GM19328 (cell line): ENCODE data around the gene SELENOO.
A peak's percentile ranks its signal among the peaks of the same experiment; 100 is the strongest.

Experiments used
- ATAC-seq: cut with Tn5 transposase; IDR thresholded peaks from one replicate; pipeline ENCODE4 v1.9.1; 2021; ENCODE audit warnings: mild to moderate bottlenecking, moderate library complexity; ENCODE audit not compliant: unreplicated experiment

The SELENOO gene

GRCh38 chr22:50232481-50233151 is 31.8 kb downstream of the SELENOO start:
- ATAC-seq: no peak

- no peak for ATAC-seq
Observed at GRCh38 chr22:50233223-50233622, 32.4 kb downstream of the SELENOO start.

GRCh38 chr22:50236731-50237409 is 36.1 kb downstream of the SELENOO start:
- no peak for ATAC-seq

DNA sequence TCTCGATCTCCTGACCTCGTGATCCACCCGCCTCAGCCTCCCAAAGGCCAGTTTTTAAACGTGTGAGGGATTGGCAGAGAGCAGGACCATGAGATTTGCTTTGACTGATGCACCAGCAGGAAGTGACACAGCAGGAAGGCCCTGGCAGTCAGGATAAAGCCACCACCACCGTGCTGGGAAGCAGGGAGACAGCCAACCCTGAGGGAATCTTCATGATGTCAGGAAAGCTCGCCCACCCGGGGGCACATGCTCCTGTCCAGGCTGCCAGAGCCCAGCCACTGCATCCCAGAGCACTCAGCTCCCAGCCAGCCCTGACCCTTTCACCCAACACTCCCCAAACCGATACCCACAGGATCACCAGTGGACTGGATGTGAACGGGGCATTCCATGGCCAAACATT is 37.9 kb downstream of the SELENOO start:
- ATAC-seq: no peak

DNA sequence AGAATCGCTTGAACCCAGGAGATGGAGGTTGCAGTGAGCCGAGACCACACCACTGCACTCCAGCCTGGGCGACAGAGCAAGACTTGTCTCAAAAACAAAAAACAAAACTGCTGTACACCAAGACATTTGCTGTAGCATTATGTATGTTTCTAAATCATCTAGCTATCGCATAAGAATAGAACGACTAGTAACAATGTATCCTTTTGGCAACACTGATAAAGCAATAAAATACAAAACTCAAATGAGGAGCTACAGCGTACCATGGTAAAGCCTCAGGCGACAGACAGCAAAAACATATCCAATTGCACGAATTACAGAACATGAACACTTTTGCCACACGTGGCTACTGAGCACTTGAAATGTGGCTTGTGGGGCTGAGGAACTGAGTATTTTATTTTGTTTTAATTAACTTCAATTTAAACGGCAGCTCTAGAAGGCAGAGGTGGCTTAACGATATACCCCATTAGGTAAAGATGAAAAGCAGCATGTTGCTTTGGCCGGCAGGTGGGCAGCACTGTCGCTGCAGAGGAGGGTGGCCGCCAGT is 41.7 kb downstream of the SELENOO start:
- ATAC-seq: no peak

DNA sequence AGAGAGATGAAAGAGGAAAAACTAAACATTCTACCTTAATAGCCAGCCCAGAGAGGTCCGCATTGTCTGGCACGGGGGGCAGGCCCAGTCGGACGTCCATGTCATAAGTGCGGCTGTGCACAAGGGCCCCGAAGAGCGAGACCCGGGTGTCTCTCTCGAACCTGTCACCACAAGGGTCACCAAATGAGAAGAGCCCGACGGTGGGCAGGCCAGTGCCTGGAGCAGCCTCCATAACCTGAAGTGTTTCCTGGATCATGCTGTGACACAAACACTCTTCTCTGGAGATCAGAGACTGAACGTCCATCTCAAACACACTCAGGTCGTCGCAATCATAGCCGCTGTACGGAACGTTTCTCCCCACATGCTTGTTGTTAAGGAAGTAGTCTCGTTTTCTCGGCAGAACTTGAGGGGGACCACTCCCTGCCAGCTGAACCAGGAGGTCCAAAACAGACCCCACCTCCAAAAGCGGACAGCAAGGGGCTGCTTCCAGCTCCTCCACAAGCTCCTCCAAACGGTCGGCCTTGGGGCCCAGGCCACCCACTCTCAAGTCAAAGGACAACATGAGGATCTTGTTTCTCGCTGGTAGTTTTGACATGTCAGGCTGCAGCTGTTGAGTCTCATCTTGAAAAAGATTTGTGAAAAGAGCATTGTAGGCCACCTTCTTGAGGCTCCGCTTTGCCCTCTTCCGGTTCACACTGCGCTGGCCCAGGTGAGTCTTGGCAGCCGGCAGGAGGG is 43.0 kb downstream of the SELENOO start:
- ATAC-seq: no peak

DNA sequence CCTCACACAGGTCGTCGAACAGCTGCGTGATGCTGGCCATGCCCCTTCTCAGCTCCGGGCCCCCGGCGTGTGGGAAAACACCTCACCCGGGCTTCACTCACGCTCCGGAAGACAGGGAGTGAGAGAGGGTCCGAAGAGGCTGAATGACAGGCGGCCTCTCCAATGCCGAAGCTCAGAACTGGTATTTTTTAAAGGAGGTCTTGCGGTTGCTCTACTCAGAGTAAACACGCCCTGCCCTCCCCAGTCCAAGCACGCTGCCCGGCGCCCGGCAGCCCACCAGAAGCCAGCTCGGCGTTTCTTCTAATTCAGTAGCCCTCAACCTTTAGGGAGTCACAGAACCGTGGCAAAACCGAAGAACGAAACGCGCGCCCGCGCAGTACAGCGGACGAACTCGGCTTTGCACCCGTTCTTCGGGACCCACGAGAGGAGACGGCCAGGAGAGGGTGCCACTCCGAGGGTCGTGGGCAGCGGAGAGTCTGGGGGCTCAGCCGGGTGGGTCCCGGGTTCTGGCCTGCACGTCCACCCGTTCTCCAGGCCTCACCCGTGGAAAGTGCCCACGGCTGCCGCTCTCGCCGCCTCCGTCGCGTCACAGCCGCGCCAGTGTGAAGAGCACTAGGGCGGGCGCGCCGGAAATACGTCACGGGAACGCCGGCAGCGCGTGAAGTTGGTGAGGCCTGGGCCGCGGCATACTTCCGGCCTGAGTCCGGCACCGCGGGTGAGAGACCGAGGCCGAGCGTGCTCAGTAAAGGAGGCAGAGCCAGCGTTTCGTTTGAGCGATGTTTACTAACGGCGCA is 43.8 kb downstream of the SELENOO start, which contains the start of gene TUBGCP6:
TUBGCP6 (minus strand) TSS at position 604 of the 794 bp plus-strand sequence; CDS start at position 40, 564 bp downstream.
- peak; percentile 66 for ATAC-seq

DNA sequence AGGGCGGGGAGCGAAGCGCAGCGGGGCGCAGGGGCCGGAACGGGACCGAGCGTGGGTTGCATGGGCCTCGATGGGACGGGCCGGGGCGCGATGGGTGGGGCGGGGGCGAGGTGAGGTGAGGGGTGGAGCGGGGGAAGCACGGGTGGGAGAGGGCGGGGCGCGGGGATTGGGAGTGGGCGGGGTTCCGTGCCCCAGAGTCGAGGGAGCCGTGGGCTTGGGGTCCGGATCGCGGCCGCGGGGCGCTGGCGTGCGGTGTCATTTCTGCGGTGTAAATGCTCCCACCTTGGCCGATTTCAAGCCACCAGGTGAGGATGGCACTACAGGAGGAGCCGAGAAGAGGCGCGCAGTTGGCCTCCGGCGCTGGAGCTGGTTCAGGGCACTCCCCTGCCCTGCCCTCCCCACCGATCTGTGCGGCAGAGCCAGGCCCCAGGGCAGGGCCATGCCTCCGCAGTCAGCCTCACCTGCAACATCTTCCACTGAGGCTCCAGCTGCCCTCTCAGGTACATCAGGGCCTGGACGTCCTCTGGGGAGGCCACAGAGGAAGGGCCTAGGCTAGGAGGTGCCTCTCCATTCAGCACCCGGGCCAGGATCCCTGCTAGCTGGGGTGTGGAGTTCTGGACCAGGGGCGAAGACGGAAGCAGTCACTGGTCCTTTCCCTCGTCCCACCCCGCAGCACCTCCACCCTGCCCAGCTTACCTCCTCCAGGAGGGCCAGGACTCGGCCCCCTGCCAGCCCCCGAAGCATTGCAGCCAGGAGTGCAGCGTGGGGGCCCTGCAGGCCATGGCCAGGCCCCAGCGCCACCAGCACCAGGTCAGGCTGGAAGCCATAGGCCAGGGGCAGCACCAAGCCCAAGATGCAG is 44.6 kb downstream of the SELENOO start:
- ATAC-seq: no peak

GRCh38 chr22:50246242-50247175 is 45.7 kb downstream of the SELENOO start:
- no peak for ATAC-seq

- ATAC-seq: no peak
Observed at GRCh38 chr22:50247748-50248147, 46.9 kb downstream of the SELENOO start.

GRCh38 chr22:50248196-50249081 is 47.6 kb downstream of the SELENOO start:
- no peak for ATAC-seq

DNA sequence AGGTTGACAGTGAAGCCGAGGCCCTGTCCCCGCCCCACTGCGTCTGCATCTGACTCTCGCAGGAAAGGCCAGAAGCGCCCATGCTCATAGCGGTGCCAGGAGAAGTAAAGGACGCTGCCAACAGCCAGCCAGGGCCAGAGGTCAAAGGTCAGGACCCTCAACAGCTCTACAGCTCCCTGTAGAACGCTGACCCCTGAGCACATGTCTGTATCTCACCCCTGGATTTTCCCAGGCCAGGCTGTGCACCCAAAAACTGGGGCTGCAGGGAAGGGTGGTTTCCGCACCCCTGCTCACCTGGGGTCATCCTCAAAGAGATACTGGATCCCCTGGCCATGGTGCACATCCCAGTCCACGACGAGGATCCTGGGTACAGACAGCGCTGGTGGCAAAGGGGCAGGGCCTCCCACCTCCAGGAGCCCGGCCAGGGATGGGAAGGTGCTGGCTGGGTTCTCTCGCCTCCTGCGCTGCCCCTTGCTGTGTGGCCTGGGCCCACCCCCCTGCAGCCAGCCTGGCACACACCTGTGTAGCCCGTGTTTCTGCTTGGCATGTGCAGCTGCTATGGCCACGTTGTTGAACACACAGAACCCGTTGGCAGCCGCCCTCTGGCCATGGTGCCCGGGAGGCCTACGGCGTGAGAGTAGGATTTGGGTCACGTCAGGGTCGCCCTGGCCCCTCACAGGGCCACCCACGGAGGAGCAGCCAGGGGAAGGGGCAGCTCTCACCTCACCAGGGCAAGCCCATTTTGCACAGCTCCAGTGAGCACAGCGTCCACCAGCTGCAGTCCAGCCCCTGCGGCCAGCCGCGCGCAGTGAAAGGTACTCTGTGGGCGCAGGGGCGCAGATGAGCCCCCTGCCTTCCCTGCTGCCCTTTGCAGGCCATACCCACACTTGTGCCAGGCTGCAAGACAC is 48.8 kb downstream of the SELENOO start:
- ATAC-seq: no peak

DNA sequence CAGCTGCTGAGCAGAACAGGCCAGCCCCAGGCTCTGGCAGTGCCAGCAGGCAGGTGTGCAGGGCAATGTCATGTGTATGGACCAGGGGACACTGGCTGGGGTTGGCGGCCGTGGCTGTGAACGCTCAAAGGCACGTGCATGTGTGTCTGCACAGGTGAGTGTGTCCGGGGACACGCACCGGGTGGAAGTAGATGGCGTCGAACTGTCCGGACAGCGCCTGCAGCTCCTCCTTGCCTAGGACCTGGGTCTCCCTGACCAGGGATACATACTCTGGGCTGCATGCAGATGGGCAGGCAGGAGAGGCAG is 49.4 kb downstream of the SELENOO start:
- no peak for ATAC-seq

DNA sequence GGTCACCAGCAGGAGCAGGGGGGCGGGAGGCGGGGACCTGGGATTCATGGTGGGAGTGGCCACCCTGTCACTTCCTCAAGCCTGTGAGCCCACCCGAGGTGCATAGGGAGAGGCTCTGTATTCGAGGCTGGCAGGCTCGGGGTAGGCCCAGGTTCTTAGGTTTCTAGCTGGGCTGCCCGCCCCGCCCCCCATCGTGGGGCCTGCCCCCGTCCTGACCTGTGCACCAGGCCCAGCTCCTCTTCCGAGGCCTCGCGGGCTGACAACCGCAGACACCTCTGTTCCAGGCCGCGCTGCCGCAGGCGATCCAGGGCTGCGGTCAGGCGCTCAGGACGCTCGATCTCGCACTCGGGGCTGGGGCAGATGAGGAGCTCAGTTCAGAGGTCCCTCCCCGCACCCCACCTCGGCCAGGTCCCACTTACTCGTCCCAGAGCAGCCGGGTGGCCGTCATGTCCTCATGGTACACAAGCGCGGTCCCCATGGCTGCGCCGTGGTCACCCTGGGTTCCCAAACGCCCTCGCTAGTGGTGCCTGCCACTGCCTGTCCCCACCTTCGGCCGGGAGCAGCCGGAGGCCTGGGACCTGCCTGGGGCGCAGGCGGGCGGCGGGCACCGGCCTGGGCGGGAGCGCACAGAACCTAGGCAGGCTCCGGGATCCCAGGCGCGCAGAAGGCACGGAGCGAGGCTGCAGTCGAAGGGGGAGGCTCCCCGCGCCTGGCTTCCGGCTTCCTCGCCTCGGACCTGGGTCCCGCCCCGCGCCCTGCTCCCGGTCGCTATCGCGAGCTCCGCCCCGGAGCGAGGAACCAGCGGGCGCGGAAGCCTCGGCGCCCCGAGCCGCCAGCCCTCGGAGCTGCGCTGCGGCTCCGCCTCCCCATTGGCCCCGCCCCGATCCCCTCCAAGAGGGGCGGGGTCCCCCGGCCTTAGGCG is 50.0 kb downstream of the SELENOO start, which contains the start of gene HDAC10:
HDAC10 (minus strand) TSS at position 711 of the 922 bp plus-strand sequence; CDS start at position 478, 233 bp downstream.
- peak; percentile 60 for ATAC-seq

DNA sequence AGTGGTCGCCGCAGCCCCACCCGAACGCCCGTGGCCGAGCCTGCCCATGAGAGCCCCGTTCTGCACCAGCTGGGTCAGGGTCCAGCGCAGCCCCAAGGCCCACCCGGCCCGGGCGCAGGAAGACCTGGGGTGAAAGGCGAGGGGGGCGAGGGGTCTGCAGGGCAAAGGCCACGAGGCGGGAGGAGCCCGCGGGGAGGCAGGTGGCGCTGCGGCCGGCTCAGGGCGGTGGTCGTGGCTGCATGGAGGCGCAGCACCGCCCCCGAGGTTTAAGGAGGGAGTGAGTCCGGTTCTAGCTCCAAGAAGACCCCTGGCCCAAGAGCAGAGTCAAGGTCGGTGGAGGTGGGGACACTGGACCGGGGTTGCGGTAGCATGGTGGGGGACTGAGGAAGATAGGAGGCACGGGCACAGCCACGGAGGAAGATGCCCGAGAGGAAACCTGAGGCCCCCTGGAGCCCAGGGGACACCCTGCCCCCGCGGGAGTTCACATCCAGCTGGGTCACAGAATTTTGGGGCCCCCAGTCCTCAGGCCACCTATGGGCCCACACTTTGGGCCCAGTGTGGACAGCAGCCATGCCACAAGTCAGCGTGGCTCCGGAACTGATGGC is 50.8 kb downstream of the SELENOO start:
- ATAC-seq: peak; percentile 9
